HG03095 (cell line): ENCODE results near the gene SNPH.

Experiments
- ATAC-seq: cut with Tn5 transposase; IDR thresholded peaks from one replicate; pipeline ENCODE4 v1.9.1; 2021; ENCODE audit warnings: moderate library complexity; ENCODE audit not compliant: unreplicated experiment

Gene SNPH

DNA sequence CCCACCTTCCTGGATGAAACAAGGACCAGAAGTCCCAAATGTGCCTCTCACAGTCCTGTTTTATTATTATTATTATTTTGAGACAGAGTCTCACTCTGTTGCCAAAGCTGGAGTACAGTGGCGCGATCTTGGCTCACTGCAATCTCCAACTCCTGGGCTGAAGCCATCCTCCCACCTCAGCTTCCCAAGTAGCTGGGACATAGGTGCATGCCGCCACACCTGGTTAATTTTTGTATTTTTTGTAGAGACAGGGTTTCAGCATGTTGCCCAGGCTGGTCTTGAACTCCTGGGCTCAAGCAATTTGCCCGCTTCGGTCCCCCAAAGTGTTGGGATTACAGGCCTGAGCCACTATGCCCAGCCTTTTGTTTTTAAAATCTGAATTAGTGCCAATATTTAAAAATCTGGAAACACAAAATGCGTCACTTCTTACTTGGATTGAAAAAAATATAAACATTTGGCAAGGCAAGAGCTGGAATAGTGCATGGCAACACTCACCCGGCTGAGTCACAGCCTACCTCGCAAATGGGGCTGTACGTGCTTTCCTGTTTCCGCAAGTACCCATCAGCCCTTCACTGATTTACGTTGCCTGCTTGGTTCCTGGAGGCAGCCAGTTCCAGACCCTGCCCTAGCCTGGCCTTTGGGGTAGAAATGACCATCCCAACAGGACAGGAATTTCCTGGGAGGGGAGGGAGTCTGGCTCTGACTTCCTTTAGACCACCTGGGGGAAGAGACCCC, 56.6 kb downstream of the SNPH start:
- ATAC-seq, result no peak

GRCh38 chr20:1323256-1323655, 57.2 kb downstream of the SNPH start:
- no peak for ATAC-seq

- ATAC-seq, result no peak
These were observed 57.9 kb downstream of the SNPH start for GRCh38 chr20:1323830-1324597.

- ATAC-seq, result no peak
These were observed 58.6 kb downstream of the SNPH start for GRCh38 chr20:1324598-1325172.

DNA sequence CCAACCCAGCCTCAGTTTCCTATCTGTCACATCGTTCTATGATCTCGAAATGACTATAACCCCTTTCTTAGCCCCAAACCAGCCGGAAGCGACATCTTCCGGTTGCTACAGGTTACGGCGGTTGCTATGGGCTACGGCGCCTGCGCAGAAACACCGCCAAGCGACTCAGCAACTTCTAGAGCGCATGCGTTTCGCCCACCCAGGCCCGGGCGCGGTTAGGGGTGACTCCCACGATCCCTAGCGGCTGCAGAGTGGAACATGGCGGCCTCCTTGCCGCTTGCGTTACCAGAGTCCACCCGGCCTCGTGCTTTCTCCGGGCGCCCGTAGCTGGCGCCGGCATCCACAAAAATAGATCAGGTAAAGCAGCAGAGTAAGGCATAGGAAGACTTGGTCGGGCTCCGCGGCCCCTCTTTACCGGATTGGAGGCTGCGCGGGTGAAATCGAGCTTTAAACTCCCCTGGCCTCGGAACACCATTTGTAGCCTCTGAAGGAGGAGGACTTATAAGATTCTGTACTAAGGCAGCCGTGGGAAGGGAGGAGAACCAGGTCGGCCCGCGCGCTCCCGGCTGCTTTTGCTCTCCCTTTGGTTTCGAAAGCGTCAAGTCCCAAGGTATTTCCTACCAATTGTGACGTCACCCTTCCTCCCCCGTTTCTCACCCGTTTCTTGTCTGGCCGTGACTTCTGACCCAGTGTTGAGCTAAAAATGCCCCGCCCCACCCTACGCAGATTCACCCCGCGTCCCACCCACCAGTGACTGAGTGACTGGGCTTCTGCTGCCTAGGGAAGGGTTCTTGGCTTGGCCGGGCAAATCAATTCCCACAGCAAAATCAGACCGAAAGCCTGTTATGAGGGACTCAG, 59.3 kb downstream of the SNPH start:
- peak; percentile 82 for ATAC-seq

DNA sequence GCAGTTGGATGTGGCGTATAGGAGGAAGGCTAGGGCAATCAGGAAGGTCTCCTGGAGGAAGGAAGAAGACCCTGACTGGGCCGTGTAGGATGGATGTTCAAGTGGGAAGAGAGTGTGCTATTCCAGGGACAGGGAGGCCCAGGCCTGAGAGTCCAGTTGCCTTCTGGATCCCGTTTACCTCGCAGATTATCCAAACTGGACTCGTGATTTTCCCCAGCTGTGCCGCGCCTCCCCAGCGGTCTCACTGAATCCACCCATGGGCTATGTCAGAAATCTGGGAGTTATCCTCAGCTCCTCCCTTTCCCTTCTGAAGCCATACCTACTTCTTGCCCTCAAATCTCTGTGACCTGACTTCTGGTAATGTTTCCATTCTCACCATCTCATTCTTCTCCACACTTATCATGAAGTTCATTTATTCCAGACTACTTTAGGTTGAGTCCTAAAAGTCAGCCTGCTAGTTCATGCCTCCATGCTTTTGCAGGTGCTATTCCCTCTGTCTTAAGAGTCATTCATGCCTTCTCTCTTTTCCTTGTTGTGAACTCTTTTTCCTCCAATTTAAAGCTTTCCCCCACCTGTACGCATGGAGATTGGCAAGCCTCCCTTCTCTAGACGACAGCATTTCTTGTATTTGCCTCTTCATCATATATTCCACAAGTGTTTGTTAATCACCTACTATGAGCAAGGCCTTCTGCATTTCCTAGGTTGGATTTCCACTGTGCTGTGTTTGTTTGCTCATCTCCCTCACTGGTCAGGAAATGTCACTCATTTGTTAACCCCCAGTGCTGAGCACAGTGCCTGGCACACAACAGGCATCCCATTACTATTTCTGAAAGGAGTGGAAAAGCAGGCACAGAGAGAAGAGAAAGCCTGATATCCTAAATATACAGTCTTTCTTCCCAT, 60.2 kb downstream of the SNPH start:
- no peak for ATAC-seq

DNA sequence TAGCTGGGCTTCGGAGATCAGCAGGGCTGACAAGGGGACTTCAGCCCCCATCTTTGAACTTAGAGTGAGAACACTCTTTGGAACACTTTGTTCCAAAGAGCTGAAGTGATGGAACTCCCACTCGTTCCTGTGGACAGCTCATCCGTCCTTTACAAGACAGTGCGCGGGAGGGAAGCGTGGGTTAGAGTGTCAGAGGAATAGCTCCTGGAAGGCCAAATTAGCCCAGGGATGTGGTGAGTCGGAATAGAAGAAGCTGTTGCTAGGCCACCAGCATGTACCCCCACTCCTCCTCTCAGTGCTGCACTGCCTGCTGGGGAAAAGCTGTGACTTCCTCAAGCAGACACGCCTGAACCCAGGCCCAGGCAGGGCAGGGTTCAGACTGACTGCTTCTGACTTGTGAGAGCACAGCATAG, 61.2 kb downstream of the SNPH start:
- no peak for ATAC-seq

GRCh38 chr20:1327827-1328679, 62.0 kb downstream of the SNPH start:
- no peak for ATAC-seq

DNA sequence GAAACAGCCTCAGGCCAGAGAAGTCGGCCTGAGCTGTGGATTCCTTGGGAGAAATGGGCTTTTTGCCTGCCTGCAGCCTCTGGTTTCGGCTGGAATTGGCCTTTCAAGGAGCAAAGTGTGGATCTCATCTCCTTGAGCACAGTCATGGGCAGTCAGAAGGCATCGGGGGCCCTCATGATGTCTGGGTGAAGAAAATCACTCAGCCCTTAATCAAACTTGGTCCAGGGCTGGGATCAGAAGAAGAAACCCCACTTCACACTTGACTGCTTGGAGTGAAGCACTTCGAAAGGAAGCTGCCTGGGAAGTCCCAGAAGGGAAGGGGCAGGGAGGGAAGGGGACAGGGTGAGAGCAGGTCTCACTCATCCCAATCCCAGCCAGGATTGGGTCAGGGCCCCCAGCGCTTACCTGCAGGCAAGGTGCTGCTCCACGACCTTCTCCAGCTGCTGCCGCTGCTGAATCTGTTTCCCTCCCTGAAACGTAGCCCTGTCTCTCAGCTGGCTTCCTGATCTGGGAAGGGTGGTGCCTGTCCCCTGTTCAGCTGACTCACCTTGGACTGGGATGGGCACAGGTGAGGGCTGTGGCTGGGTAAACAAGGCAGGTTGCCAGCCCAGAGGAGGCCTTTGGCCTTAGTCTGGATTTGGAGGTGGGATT, 62.7 kb downstream of the SNPH start, which contains the start of gene SDCBP2:
TSS of gene SDCBP2 (minus strand) at position 460 of the 651 bp plus-strand sequence. CDS start 8,723 bp downstream, outside the sequence.
- ATAC-seq, result no peak

DNA sequence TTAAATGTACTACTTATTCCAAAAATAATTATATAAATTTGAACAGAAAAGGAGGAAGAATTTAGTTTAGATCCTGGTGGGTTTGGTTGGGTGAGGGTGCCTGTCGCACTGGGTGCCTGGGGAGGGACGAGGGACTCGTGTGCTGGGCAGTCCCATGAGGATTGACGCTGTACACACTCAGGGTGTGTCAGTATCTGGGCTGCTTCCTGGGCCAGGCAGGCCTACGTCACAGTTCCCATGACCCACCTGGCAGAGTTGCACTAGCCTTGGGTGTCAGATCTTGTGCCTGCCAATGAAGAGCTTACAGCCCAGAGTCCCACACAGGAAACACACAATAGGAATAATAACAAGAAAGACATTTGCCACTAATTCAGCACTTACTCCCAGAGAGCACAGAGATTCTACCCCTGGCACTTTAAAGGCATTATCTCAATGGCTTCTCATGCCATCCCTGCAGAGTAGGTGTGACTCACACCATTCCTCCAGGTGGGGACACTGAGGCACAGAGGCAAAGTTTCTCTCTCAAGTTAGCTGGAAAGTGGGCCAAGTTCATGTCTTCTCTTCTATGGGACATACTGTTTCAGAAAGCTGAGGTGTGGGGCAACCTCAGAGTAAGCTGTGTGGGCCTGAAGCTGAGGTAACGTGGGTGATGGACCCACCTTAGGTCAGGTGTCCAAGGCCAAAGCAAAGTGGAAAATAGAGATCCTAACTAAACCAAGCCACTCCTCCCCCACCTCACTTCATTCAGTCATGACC, 64.2 kb downstream of the SNPH start:
- peak; percentile 35 for ATAC-seq

GRCh38 chr20:1331101-1331500, 65.0 kb downstream of the SNPH start:
- no peak for ATAC-seq

- no peak for ATAC-seq
These were observed 65.8 kb downstream of the SNPH start for GRCh38 chr20:1331801-1332453.

DNA sequence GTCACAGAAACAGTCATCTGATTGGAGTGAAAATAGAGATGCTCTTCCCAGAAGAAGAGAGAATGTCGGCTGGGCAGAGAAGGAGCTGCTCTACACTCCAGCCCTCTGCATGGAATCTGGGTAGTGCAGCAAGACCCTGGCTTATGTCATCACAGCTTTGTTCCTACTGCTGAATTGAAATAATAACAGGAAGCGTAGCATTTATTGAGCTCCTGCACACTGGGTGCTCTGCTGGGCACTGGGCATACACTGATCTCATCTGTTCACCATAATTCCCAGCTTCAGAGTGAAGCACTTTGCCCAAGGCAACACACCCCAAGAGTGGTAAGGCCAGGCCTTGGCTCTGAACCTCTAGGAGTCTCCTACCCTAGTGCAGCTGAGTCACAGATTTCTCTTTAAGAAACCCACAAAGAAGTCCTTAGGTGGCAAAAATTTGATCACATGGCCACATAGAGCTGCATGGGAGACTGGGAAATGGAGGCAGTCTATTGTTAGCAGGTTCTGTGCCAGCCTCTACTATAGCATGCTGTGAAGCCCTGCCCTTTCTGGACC, 66.7 kb downstream of the SNPH start:
- ATAC-seq, result no peak

DNA sequence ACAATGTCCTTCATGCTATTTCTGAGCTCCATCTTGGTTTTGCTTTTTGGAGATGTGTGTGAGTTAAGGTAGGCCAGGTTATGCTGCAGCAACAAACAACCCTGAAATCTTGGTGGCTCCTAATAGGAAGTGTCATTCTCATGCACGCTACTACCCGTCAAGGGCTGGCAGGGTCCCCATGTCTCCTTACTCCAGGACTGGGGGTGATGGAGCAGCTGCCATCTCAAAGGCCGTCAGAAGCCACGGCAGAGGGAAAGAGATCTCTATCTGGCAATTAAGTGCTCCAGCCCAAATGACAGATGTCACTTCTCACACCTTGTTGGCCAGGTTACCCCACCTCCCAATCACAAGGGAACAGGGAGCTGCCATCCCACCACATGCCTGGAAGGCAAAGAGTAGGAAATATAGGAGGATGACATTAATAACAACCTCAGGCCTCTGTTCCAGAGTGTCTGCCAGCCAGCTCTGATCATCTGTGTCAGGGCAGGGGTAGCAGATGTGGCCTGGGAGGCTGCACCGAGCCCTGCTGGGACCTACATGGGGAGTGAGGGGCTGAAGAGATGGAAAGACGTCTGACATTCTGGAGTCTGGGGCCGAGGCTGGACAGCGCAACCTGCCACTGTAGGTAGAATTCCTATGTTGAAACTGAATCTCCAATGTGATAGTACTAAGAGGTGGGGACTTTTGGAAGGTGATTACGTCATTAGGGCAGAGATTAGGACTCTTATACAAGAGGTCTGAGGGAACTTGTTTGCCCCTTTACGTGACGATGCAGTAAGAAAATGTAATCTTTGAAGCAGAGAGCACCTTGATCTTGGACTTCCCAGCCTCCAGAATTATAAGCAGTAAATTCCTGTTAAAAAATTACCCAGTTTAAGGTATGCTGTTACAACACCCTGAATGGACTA, 67.6 kb downstream of the SNPH start:
- ATAC-seq, result no peak

- no peak for ATAC-seq
These were observed 68.3 kb downstream of the SNPH start for GRCh38 chr20:1334370-1334731.

DNA sequence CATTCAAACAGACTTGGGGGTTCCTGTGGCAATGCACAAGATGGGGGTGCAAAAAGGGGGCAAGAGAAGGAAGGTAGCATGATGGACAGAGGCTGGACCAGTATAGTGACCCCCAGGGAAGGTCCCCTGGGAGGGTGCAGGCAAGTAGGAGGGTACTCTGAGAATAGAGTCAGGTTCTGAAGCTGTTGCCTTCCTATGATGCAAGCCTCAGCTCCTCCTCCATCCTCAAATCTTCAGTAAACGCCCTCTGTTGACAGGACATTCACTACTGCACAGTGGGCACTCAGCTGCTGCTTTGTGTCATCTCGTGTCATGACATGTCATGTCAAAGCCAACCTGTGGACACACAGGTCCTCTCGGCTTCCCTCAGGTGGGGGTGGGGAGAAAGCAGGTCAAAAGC, 68.7 kb downstream of the SNPH start:
- no peak for ATAC-seq
